ENCODE measurements around the gene KLK2.
A peak's percentile ranks its signal among the peaks of the same experiment; 100 is the strongest.

The KLK2 gene

GRCh38 chr19:50873056-50873455 lies at the start of gene KLK2:
Gene KLK2 (plus strand): TSS chr19:50873439. CDS start chr19:50873474, 35 bp downstream.
- DNase-seq = no peak

DNA sequence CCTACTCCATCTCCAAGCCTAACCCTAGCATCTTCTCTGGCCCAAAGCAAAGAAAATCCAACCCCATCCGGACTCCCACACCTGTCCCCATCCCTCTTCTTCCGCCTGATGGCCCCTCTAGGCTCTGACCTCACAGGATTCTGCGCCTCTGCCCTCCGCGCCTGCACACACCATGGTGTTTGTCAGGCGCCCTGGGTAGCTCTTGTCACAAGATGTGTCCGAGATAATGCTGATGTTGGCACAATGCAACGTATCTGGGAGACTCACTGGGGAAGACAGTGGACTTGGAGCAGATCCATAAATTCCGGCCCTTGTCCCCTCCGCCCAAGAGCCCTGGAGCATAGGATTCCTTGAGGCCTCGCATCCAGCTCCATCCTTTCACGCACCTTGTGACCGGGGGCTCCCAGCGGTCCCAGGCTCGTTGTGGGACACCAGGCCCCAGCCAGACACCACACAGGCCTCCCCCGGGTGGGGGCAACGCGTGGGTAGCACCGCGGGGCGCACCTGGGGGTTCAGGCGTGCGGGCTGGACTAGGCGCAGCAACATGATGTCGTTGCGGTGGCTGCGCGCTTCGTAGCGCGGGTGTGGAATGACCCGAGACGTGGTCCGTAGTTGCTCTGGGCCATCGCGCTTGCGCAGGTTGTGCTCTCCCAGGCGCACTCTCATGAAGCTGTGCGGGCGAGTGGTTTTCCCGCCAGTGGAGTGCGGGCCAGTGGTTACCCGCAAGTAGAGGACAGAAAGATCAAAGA lies 46.6 kb upstream of the KLK2 start:
- DNase-seq = no peak

GRCh38 chr19:50827476-50827875 lies 45.8 kb upstream of the KLK2 start:
- DNase-seq = no peak

DNA sequence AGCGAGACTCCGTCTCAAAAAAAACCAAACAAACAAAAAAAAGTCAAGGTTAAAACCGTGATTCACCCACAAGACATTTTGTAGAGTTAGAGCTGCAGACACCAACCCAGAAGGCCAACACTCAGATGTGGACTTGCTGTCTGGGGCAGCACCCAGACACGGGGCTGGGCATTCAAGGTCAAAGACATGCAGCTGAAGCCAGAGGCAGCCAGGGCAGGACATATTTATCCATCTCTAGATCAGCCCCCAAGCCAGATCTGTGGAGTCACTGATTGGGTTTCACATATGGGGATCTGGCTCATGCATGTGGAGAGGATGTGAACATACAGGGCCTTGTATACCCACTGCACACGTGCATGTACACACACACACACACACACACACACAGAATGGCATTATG lies 43.4 kb upstream of the KLK2 start:
- no peak for DNase-seq

- no peak for DNase-seq
Measured at GRCh38 chr19:50830266-50831025, 42.8 kb upstream of the KLK2 start.

DNA sequence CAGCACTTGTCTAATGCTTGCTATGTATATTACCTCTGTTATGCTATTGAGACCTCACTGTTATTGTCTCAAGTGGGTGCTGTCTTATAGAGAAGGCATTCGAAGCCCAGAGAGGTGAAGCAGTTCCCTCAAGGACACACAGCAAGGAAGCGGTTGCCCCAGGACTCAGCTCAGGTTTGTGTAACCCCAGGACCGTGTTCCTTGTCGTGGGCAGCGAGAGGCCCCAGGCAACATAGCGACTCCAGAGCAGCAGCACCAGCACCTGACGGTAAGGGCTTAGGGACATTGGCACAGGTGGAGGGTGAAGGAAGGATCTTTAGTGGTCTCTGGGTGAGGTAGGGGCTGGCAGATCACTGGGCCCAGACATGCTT lies 42.2 kb upstream of the KLK2 start:
- no peak for DNase-seq

- no peak for DNase-seq
Measured at GRCh38 chr19:50832666-50833065, 40.6 kb upstream of the KLK2 start.

- no peak for DNase-seq
Measured at GRCh38 chr19:50833117-50833801, 40.0 kb upstream of the KLK2 start, which contains the start of gene KLK15. Gene KLK15 (minus strand): TSS chr19:50833574. CDS start chr19:50831492, 2,082 bp downstream.

DNA sequence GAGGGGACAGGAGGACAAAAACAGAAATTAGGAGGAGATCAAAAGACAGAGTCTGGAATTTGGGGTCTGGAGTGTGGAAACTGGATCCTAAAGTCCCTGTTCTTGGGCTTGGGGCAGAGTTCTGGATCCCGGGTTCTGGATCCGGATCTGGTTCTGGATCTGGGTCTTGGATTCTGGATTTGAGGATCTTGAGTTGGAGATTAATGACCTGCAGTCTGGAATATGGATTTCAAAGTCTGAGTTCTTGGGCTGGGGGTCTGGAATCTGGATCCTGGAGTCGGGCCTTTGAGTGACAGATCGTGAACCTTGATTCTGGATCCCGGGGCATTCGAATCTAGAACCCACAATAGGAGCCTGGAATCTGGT lies 39.5 kb upstream of the KLK2 start:
- no peak for DNase-seq

GRCh38 chr19:50835103-50835784 lies 38.0 kb upstream of the KLK2 start:
- DNase-seq = no peak

DNA sequence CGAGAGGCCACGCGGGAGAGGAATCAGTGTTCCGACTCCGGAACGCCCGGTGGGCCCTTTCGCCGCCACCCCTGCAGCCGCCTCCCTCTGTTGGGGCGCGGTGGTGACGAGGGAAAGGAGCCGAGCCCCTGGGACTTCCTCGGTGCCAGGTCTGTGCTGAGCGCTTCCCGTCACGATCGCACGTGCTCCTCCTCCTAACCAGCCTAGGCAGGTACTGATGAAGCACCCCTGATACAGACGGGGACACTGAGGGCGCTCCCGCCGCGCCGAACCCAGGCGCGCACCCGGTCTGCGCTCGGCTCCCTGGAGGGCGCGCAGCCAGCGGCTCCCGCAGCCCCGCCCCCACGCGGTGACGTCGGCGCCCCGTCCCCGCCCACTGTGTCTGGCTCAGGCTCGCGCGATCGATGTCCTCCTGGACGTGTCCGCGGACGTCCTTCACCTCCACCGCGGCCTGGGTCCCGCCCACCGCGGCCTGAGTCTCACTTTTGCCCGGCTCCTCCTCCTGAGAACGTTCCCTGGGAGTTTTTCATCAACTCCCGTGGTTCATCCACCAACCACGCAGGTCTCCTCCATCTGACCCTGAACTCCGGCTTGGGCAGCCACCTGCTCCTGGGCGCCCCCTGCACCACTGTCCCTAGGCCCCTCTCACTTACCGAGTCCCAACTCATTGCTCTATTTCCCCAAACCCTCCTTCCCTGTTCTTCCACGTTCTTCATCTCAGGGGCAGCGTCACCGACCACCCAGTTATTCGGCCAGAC lies 37.3 kb upstream of the KLK2 start:
- peak in 1 of 2 donors; percentile 38 for DNase-seq

DNA sequence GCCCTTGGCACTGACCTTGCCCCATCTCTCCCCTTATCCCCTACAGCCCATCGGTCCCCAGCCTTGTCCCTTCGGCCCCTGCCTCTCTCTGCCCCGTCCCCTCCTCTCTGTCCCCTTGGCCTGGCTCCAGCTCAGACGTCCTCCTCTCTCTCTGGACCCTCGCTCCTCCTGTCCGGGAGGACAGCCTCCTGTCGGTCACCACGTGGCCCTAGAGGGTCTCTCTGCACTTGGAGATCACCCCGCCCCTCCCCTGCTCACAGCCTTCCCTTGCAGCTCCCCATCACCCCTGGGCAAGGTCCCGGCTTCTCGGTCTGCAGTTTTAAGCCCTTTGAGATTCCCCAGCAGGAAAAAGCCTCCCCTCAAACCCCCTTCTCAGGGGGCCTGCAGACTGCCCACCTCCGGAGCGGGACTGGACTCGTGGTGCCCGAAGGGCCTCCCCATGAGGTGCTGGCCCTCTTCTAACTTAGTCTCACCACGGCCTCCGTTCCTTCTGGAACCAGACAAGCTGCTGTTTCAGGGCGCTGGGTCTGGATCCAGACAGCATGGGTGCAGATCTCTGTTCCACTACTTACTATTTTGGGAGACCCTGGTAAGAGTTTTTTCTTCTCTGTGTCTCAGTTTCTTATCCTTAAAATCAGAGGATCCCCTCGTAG lies 36.6 kb upstream of the KLK2 start:
- no peak for DNase-seq

GRCh38 chr19:50837300-50837699 lies 35.9 kb upstream of the KLK2 start:
- no peak for DNase-seq

DNA sequence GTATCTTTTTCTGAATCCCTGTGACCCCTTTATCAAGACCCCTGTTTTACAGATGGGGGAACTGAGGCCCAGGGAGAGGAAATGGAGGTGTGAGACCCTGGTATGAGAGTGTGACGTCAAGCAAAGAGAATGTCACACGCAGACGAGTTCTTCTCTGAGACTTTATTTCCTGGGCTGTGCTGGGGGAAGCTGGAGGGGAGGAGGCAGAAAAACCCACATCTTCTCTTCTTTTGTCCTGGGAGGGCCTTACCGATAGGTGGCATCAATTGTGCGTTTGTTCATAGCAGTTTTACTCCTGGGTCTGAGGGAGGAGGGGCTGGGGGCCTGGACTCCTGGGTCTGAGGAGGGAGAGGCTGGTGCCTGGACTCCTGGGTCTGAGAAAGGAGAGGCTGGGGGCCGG lies 35.0 kb upstream of the KLK2 start:
- no peak for DNase-seq

DNA sequence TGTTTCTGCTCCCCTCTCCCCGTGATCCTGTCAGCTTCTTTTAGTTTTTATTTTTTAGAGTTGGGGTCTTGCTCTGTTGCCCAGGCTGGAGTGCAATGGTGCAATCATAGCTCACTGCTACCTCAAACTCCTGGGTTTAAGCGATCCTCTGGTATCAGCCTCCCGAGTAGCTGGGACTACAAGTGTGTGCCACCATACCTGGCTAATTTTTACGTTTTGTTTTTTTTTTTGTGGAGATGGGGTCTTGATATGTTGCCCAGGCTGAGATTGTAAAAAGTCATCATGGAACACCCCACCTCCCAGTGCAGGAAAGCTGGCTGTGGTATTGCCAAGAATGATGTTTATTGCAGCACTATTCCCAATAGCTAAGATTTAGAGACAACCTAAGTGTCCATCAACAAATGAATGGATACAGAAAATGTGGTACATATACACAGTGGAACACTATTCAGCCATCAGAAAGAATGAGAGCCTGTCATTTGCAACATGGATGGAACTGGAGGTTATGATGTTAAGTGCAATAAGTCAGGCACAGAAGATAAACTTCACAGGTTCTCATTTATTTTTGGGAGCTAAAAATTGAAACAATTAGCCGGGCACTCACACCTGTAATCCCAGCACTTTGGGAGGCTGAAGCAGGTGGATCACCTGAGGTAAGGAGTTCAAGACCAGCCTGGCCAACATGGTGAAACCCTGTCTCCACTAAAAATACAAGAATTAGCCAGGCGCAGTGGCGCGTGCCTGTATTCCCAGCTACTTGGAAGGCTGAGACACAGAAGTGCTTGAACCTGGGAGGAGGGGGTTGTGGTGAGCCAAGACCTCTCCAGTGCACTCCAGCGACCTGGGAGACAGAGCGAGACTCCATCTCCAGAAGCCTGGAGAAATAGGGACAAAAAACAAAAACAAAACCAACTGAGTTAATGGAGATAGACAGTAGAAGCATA lies 33.3 kb upstream of the KLK2 start:
- no peak for DNase-seq

DNA sequence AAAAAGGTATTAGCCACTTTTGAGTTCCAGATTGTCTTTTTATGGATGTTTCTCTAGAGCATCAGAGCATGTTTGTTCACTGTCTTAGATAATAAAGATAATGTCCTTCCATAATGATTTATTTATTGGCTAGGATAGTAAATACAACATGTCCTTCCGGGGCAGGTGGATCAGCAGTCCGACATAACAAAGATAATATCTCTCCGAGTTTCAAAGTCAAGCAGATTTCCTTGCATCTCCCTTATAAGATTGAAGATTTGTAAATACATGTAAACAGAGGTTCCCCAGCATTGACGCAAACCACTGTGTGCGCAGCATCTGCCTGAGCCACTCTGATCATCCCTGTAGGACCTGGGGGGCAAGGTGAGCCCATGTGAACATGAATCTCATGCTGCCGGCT lies 31.1 kb upstream of the KLK2 start:
- DNase-seq = no peak

DNA sequence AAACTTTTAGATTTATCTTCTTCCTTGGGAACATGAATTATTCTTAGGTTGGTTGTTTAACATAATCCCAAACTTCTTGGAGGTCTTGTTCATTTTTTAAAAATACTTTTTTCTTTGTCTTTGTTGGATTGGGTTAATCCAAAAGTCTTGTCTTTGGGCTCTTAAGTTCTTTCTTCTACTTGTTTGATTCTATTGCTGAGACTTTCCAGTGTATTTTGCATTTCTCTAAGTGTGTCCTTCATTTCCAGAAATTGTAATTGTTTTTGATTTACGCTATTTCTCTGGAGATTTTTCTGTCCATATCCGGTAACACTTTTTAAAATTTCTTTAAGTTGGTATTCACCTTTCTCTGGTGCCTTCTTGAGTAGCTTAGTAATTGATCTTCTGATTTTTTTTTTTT lies 30.0 kb upstream of the KLK2 start:
- no peak for DNase-seq

DNA sequence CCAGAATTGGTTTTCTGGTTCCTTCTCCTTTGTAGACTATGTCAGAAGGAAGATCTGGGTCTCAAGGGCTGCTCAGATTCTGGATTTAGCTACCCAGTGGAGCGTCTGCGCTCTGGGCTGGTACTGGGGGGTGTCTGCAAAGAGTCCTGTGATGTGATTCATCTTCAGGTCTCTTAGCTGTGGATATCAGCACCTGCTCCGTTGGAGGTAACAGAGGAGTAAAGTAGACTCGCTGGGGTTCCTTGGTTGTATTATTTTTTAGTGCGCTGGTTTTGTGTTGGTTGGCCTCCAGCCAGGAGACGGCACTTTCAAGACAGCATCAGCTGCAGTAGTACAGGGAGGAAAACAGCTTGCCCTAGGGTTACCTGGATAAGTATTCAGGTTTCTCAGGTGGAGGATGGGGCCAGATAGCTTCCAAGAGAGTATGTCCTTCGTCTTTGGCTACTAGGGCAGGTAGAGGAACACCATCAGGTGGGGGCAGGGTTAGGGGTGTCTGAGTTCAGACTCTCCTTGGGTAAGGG lies 29.5 kb upstream of the KLK2 start:
- DNase-seq = no peak

DNA sequence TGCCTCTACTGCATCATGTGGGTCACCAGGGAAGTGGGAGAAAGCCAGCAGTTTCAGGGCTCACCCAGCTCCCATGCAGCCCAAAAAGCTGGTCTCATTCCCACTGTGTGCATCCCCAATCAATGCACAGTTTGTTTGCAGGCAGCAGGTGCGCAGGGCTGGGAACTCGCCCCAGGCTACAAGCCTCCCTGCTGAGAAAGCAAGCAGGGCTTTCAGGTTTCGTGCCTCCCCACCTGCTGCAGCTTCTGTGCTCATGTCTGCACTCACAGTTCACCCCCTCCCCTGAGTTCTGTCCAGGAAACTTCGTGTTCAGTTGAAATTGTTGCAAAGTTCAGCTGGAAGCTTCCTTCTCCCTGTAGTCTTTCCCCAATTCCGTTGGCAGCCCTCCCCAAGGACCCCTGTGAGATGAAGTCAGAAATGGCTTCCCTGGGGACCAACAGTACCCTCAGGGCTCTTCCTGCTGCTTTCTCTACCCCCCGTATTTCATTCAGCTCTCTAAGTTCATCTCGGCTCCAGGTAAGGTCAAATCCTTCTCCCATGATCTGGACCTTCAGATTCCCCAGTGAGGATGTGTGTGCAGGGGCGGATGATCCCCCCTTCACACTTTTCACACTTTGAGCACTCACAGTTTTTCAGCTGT lies 28.8 kb upstream of the KLK2 start:
- DNase-seq = no peak

DNA sequence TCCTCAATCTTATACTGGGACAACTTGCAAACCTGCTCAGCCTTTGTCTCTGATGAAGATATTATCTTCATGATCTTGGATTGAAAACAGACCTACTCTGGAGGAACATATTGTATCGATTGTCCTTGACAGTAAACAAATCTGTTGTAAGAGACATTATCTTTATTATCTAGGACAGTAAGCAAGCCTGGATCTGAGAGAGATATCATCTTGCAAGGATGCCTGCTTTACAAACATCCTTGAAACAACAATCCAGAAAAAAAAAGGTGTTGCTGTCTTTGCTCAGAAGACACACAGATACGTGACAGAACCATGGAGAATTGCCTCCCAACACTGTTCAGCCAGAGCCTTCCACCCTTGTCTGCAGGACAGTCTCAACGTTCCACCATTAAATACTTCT lies 22.5 kb upstream of the KLK2 start:
- DNase-seq = no peak
